ENCODE data around the gene ENTHD1.

ENTHD1 gene

GRCh38 chr22:39917197-39917643, 23.7 kb upstream of the ENTHD1 start:
- TF ChIP-seq CTCF (IDR thresholded peaks at IDR 0.05; ENCODE audit: control insufficient read depth, extremely low read depth, insufficient read depth) = no peak
- no peak overlapping the region for H3K4me3 ChIP-seq (ENCODE audit: low read depth, low read length)
- DNase-seq (ENCODE audit: low read depth) = no peak

GRCh38 chr22:39916496-39916895, 22.9 kb upstream of the ENTHD1 start:
- no peak for DNase-seq (ENCODE audit: low read depth)
- no peak for TF ChIP-seq CTCF (IDR thresholded peaks at IDR 0.05; ENCODE audit: control insufficient read depth, extremely low read depth, insufficient read depth)
- H3K4me3 ChIP-seq (ENCODE audit: low read depth, low read length) = no peak overlapping the region

- DNase-seq (ENCODE audit: low read depth) = no peak
- TF ChIP-seq CTCF (IDR thresholded peaks at IDR 0.05; ENCODE audit: control insufficient read depth, extremely low read depth, insufficient read depth) = no peak
- no peak overlapping the region for H3K4me3 ChIP-seq (ENCODE audit: low read depth, low read length)
These were observed 21.8 kb upstream of the ENTHD1 start for GRCh38 chr22:39915295-39915726.

GRCh38 chr22:39914584-39914983, 21.0 kb upstream of the ENTHD1 start:
- no peak for DNase-seq (ENCODE audit: low read depth)
- no peak overlapping the region for H3K4me3 ChIP-seq (ENCODE audit: low read depth, low read length)
- TF ChIP-seq CTCF (IDR thresholded peaks at IDR 0.05; ENCODE audit: control insufficient read depth, extremely low read depth, insufficient read depth) = no peak

GRCh38 chr22:39913886-39914285, 20.3 kb upstream of the ENTHD1 start:
- no peak for DNase-seq (ENCODE audit: low read depth)
- no peak for TF ChIP-seq CTCF (IDR thresholded peaks at IDR 0.05; ENCODE audit: control insufficient read depth, extremely low read depth, insufficient read depth)

GRCh38 chr22:39913321-39913720, 19.8 kb upstream of the ENTHD1 start:
- no peak for TF ChIP-seq CTCF (IDR thresholded peaks at IDR 0.05; ENCODE audit: control insufficient read depth, extremely low read depth, insufficient read depth)
- no peak for DNase-seq (ENCODE audit: low read depth)
- H3K4me3 ChIP-seq (ENCODE audit: low read depth, low read length) = no peak overlapping the region

More at GRCh38 chr22:39913886-39914285, 20.3 kb upstream of the ENTHD1 start:
- H3K4me3 ChIP-seq (ENCODE audit: low read depth, low read length) = no peak overlapping the region

GRCh38 chr22:39910876-39911613, 17.5 kb upstream of the ENTHD1 start:
- no peak for TF ChIP-seq CTCF (IDR thresholded peaks at IDR 0.05; ENCODE audit: control insufficient read depth, extremely low read depth, insufficient read depth)
- H3K4me3 ChIP-seq (ENCODE audit: low read depth, low read length) = no peak overlapping the region
- DNase-seq (ENCODE audit: low read depth) = no peak
